RWPE2 (cell line): ENCODE data around the gene SIRPG.

Experiments used
- ATAC-seq: fragments of 200-7000 bp; cut with Tn5 transposase; 3 replicates; pipeline ENCODE4 v1.9.1; 2021; ENCODE audit warnings: low read depth
- DNase-seq: peaks from one replicate; pipeline ENCODE4 v3.0.0-alpha.2; 2020; ENCODE audit warnings: low spot score
- H3K27ac ChIP-seq: fragments of 450-650 bp; 2 replicates; pipeline ENCODE4 v1.5.1; 2017; ENCODE audit warnings: mild to moderate bottlenecking; ENCODE audit not compliant: poor library complexity, severe bottlenecking
- H3K27me3 ChIP-seq: fragments of 250-450 bp; sonication (Bioruptor Pico); 2 replicates; pipeline ENCODE4 v1.5.1; 2021; ENCODE audit warnings: mild to moderate bottlenecking, moderate library complexity; ENCODE audit not compliant: insufficient read depth, poor library complexity, severe bottlenecking
- H3K36me3 ChIP-seq: fragments of 250-450 bp; sonication (Bioruptor Pico); 2 replicates; pipeline ENCODE4 v1.5.1; 2020; ENCODE audit warnings: low read depth, mild to moderate bottlenecking, moderate library complexity
- H3K4me1 ChIP-seq: fragments of 250-450 bp; sonication (Bioruptor Pico); 2 replicates; pipeline ENCODE4 v1.5.1; 2021; ENCODE audit warnings: mild to moderate bottlenecking, moderate library complexity; ENCODE audit not compliant: insufficient read depth, poor library complexity, severe bottlenecking
- H3K4me3 ChIP-seq: fragments of 250-450 bp; sonication (Bioruptor Pico); 2 replicates; pipeline ENCODE4 v1.5.1; 2021; ENCODE audit warnings: mild to moderate bottlenecking, moderate library complexity; ENCODE audit not compliant: severe bottlenecking
- H3K9me3 ChIP-seq: fragments of 250-450 bp; sonication (Bioruptor Pico); 2 replicates; pipeline ENCODE4 v1.5.1; 2021; ENCODE audit warnings: mild to moderate bottlenecking, moderate library complexity; ENCODE audit not compliant: severe bottlenecking
- TF ChIP-seq, protein P1 (sequence below): fragments of 450-650 bp; IDR thresholded peaks from one replicate; pipeline ENCODE4 v1.5.1; 2017; ENCODE audit warnings: mild to moderate bottlenecking, moderate library complexity; ENCODE audit not compliant: poor library complexity, severe bottlenecking

The SIRPG gene

DNA sequence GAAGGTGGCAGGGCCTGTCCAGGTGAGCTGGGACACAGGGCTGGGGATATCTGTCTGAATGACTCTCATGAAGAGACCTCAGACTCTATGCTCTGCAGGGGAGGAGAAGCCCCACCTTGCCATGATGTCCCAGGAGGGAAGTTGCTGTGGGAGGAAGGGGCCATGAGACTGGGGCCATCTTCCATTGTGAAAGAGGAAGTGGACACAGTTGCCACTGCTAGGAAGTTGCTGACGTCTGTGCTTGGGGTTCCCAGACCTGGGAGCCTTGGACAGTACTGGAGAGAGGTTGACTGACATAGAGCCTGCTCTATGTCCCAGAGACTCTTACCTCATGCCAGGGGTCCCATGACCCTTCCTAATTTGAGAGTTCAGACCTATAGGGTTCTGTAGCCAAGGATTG, 62.2 kb downstream of the SIRPG start:
- no peaks in the 10 kb centered on the region for H3K36me3 ChIP-seq
- DNase-seq (no peak), ATAC-seq (no peak)
- no peaks in the 10 kb centered on the region for H3K27me3 ChIP-seq
- H3K4me1 ChIP-seq, result no peaks in the 10 kb centered on the region
- H3K27ac ChIP-seq, result no peak overlapping the region
- H3K9me3 ChIP-seq, result no peaks in the 10 kb centered on the region
- H3K4me3 ChIP-seq, result no peak overlapping the region
- TF ChIP-seq, protein P1, sequence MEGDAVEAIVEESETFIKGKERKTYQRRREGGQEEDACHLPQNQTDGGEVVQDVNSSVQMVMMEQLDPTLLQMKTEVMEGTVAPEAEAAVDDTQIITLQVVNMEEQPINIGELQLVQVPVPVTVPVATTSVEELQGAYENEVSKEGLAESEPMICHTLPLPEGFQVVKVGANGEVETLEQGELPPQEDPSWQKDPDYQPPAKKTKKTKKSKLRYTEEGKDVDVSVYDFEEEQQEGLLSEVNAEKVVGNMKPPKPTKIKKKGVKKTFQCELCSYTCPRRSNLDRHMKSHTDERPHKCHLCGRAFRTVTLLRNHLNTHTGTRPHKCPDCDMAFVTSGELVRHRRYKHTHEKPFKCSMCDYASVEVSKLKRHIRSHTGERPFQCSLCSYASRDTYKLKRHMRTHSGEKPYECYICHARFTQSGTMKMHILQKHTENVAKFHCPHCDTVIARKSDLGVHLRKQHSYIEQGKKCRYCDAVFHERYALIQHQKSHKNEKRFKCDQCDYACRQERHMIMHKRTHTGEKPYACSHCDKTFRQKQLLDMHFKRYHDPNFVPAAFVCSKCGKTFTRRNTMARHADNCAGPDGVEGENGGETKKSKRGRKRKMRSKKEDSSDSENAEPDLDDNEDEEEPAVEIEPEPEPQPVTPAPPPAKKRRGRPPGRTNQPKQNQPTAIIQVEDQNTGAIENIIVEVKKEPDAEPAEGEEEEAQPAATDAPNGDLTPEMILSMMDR, result no peak

DNA sequence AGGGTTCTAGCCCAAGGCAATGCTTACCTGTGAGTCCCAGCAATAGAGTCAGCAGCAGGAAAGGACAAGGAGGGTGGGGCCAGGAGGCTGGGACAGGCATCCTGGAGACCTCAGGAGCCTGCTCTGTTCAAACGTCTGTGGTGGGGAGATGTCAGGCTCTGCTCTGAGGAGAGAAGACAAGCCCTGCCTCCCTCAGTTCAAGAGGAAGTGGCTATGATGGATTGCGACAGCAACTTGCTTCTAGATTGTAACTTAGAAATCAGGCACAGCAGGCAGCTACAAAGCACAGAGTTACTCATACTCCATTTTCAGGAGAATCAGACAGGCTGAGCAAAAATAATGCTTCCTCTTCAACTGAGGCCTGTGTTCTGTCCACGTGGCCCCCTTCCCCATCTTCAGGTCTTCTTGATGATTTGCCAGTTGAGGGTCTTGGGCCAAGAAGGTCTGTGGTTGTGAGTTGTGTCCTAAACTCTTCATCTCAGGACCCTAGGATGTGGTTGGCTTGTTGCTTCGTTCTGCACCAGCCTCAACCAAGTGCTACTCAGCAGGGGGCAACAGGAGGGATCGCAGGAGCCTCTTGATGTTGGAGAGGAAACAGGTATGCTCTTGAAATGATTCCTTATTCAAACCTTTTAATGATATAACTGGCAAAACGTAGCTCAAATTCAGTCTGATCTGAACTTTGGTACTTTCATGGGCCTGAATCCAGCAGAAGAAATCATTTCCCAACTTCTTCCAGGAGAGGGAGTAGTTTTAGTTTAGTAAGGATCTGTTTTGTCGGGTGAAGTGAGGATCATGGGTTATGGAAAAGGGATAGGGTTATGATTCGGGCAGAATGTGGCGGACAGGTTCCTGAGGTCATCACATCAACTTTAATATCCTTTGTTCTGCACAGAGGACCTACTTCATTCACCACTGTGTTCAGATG, 68.8 kb downstream of the SIRPG start:
- no peaks in the 10 kb centered on the region for H3K9me3 ChIP-seq
- no peak for ATAC-seq
- no peaks in the 10 kb centered on the region for H3K4me1 ChIP-seq
- H3K27me3 ChIP-seq, result no peaks in the 10 kb centered on the region
- TF ChIP-seq, protein P1, result no peak
- DNase-seq, result no peak
- no peaks in the 10 kb centered on the region for H3K36me3 ChIP-seq
- H3K27ac ChIP-seq, result no peak overlapping the region
- no peak overlapping the region for H3K4me3 ChIP-seq

DNA sequence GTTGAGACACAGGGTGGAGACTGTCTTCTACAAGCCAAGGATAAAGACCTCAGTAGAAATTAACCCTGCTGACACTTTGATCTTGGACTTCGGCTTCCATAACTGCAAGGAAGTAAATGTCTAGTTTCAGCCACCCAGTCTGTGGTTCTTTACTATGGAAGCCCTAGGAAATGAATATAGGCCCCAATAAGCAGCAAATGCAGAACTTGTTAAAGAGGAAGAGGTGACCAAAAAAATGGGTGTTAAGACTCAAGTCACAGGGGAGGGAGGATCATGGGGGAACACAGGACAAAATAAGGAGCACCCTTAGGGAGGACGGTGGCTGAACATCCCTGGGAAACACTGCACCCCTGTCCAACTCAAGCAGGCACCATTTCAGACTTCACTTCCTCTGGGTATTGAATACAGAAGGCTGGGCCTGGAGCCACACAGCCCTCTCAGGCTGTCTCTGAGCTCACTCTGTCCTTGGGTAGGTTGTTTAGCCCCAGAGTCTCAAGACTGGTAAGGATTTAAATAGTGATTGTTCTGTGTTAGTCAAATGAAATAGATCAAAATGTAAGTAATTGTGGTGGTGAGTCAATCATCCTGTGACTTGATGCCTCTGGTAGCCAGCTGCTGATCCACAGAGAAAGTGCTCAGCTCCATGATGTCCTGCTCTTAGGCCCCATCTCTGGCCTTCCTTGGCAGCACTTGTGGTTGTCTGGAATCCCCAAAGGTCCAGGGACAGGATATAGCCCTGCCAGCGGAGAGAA, 69.6 kb downstream of the SIRPG start:
- H3K36me3 ChIP-seq, result no peaks in the 10 kb centered on the region
- H3K9me3 ChIP-seq, result no peaks in the 10 kb centered on the region
- no peak for ATAC-seq
- TF ChIP-seq, protein P1, result no peak
- H3K27me3 ChIP-seq, result no peaks in the 10 kb centered on the region
- no peak for DNase-seq
- H3K4me3 ChIP-seq, result no peak overlapping the region
- H3K4me1 ChIP-seq, result no peaks in the 10 kb centered on the region
- H3K27ac ChIP-seq, result no peak overlapping the region

DNA sequence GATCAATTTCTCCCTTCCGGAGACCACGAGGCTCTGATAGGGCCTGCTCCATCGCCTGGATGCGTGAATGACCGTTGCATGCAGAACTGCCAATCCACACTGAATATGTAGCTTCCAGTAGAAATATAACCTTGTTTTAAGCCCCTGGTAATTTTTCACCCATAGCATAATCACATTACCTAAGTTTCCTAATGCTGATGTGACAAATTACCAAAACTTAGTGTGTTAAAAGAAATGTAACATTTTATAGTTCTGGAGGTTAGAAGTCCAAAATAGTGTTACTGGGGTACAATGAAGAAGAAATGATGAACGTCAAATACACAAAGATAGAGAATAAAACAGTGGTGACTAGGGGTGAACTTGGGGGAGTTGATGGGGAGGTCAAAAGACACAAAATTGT, 78.1 kb downstream of the SIRPG start:
- no peak overlapping the region for H3K27ac ChIP-seq
- H3K27me3 ChIP-seq, result no peaks in the 10 kb centered on the region
- H3K4me1 ChIP-seq, result no peaks in the 10 kb centered on the region
- no peaks in the 10 kb centered on the region for H3K36me3 ChIP-seq
- H3K4me3 ChIP-seq, result no peak overlapping the region
- no peaks in the 10 kb centered on the region for H3K9me3 ChIP-seq
- TF ChIP-seq, protein P1, result no peak
- DNase-seq (no peak), ATAC-seq (no peak)
